Stimulated activated naive CD4-positive, alpha-beta T cell (primary cell): ENCODE measurements around the gene FICD.
A peak's percentile ranks its signal among the peaks of the same experiment; 100 is the strongest.
"Not testable (repeated sequence)": the region's sequence is repeated elsewhere in the genome, so short reads cannot be mapped to it uniquely, and the experiment has no call there.

ENCODE experiments used
- DNase-seq, 6 experiments: peaks; one replicate each; lab custom pipeline; 2025; lab: John Stamatoyannopoulos, UW

The FICD gene

GRCh38 chr12:108538146-108538545 is 23.1 kb downstream of the FICD start:
- DNase-seq: no peak

DNA sequence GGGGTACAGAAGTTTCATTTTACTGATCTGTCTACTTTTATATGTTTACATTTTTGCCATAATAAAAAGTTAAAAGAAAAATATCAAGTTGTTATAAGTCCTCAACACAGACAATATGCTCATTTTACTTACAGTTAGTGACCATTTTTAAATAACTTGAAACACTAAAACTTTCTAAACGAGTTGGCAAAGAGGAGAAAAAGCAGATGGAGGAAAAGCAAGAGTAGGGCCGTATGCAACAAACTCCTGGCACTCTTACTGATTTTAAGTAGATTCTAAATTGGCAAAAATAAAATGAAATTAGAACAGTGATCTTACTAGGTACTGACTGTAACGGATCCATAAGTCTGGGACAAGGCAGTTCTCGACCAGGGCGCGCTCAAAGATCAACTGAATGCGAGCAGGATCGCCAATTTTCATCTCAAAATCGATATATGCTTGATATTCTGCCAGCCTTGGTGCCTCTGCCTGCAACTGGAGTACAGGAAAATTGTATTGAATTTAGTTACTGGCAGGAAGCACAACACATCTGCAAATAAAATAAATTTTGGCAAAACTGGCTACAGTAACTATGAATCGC is 23.6 kb downstream of the FICD start:
- DNase-seq: no peak

GRCh38 chr12:108542320-108542719 is 27.2 kb downstream of the FICD start:
- DNase-seq: no peak

DNA sequence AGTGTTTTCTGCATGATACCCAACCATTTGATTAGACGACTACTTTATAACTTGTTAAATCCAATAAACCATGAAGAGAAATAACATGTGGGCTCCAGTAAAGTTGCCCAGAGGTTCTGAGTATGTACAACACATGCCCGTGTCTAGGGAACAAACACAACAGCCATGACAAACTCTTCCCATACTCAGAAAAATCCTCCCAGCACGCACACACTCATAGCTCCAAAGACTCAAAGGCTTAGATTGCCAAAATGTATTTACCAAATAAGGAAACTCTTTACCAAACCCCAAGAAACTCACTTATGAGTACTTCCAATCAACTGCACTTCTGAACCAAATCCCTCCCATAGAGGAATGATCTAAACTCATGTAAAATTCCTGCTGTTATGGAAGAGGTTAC is 28.6 kb downstream of the FICD start:
- DNase-seq: no peak

GRCh38 chr12:108547686-108548085 is 32.6 kb downstream of the FICD start:
- no peak for DNase-seq

- no peak for DNase-seq
Measured at GRCh38 chr12:108548954-108549521, 34.0 kb downstream of the FICD start.

- no peak for DNase-seq
Measured at GRCh38 chr12:108551535-108551934, 36.5 kb downstream of the FICD start.

DNA sequence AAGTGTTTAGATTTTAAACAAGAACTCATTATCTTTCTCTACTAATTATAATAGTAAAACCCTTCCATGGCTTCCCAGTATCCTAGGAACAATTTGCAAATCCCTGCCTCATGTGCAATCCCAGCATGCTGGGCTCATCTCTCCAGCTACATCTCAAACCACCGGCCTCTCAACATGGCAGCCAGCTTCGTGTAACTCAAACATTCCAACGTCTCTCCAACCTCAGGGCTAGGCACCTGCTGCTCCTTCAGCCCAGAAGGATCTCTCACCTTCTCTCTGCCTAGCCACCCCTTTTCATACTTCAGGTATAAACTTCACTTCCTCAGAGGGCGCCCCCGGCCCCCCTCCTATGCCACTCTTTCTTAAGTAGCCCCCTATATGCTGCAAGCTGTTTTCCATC is 38.7 kb downstream of the FICD start:
- no peak for DNase-seq

- DNase-seq: not testable (repeated sequence)
Measured at GRCh38 chr12:108555383-108555782, 40.3 kb downstream of the FICD start.

GRCh38 chr12:108559007-108559655 is 44.1 kb downstream of the FICD start:
- DNase-seq: no peak

GRCh38 chr12:108559748-108560147 is 44.7 kb downstream of the FICD start:
- no peak for DNase-seq

GRCh38 chr12:108560321-108560721 is 45.2 kb downstream of the FICD start:
- DNase-seq: no peak

GRCh38 chr12:108560752-108561719 is 46.0 kb downstream of the FICD start, which contains the start of gene SART3:
SART3 (minus strand) TSS chr12:108561173; CDS start chr12:108561154, 19 bp downstream.
- DNase-seq: peak; percentile 60 to 95 (median 84)

GRCh38 chr12:108561852-108562347 is 46.8 kb downstream of the FICD start:
- DNase-seq: no peak

DNA sequence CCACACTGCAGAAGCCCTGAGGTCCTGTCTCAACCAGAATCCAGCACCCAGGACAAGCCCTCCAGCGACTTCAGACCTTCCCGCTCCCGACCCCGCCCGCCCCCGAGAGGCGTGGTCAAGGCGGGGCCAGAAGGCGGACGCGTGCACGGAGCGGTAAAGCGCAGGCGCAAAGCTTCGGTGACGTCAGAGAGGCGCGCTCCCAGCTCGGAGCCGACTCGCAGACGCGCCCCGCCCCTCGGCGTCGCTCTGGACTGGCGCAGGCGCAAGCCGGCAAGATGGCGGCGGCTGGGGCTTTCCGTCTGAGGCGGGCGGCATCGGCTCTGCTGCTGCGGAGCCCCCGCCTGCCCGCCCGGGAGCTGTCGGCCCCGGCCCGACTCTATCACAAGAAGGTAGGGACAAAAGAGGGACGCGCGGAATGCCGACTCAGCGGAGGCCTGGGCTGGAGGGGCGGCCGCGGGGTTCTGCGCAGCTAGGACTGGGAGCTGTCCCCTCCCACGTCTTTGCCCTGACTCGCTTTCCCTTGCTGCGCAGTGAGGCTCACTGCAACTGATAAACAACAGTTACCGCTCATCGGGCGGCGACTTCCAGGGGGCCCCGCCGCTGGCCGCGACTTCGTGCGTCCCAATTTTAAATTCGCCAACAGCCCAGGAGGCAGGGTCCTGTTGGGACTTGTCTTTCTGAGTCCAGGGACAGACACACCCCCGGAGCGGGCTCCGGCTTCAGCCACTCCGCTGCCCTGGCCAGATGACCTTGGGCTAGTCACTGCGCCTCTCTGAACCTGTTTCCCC is 47.5 kb downstream of the FICD start, which contains the start of gene ISCU:
Gene ISCU, plus strand, starts transcription at position 249 of the 788 bp plus-strand sequence. Its CDS starts 27 bp downstream, at position 276.
- peak; percentile 95 to 99 (median 98) for DNase-seq

DNA sequence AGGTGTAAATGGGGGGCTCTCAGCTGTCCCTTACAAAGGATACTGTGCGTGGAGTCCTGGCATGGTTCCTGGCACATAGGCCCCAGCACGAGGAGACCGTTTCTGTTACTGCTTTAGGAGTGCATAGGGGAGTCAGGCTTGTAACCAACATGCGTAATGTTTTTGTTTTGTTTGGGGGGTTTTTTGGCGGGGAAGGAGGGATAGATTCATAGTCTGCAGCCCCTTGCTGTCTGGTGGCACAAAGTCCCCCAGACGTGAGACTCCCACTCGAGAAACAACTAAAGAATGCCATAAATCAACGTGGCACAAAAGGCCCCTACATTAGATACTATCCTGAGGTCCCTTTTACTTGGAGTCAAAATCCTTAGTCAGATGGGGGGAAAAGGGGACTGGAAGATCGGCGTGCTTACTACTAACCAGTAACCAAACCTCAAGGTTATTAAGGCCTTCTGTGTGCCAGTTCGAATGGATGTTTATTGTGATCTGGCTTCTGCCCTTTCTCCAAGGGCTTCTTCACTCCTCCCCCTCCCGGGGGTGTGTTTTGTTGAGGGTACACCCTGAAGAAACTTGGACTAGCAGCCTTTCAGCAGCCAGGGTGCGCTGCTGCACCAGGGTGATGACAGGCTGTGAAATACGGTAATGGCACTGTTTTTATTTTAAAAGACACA is 48.2 kb downstream of the FICD start:
- DNase-seq: peak; percentile 76 to 88 (median 82)

GRCh38 chr12:108563804-108564151 is 48.7 kb downstream of the FICD start:
- no peak for DNase-seq

DNA sequence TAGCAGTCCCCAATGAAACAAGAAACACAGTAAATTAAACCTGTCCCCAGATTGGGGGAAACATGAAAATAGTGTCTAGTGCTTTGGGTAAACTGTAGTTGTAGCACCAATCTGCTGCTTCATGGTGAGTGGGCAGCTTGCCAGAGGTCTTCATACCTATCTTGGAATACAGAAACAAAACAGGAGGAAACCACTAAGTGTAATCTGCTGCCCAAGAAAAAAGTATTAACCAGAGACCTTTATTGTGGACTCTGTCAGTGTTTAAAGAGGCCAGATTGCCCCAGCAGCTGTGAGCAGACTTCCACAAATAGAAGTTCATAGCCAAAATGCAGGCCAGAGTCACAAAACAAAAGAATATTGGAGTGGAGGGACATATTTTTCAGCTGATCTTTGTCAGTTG is 49.6 kb downstream of the FICD start:
- DNase-seq: no peak

DNA sequence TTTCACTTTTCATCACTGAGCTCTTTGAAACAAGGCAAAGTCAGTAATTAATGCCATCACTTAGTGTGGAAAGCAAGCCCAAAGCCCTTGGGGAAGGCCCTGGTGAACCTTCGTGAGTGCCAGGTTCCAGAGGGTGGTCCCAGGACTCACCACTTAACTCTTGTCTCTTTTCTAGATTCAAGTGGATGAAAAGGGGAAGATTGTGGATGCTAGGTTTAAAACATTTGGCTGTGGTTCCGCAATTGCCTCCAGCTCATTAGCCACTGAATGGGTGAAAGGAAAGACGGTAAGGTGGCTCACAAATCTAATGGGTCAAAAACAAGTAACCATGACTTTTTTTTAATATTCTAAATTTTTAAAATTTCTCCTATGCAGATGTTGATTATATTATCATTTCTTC is 50.1 kb downstream of the FICD start:
- no peak for DNase-seq

DNA sequence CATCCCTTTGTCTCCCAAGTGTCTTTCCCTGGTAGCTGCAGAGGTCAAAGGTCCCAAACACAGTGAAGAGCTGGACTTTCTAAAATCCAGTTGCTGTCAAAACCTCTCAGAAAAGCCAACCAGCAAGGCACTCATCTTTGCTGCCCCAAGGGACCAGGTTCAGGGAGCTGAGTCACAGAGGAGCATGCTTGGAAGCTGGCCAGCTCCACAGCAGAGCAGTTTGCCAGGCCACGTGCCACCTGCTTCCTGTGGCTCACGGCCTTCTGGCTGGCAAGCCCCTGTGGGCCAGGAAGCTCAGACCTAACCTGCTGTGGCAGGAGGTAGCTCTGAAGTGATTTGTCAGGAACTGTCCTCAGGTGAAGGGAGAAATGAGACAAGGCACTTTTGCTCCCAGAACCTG is 50.9 kb downstream of the FICD start:
- peak in 5 of 6 experiments; percentile 12 to 46 (median 19) for DNase-seq

DNA sequence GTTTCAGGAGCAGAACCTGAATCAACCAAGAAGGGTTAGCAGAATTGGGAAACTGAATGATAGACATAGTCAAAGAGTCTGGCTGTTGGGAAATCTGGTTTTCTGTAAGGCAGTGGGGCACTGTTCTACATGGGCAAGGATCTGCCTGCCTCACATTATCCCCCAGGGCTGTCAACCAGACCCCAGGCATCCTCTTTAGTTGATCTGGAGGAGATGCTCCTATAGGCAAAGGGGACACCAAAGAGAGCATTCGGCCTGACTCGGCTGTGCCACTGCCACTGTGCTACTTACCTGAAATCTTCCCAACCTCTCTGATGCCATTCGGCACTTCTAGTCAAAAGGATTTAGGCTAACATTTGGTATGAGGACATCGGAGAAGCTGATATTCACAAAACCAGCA is 51.4 kb downstream of the FICD start:
- no peak for DNase-seq
